Uterus (tissue), 2 donors: ENCODE data around the gene ZNF747.

Source experiments
- POLR2A ChIP-seq, 2 donors: fragments of 450-650 bp; IDR thresholded peaks; one replicate each; pipeline ENCODE4 v1.6.1; 2016; ENCODE audit warnings: antibody characterized with exemption in 2 of 2, mild to moderate bottlenecking in 1 of 2, moderate library complexity in 1 of 2
- TF ChIP-seq, protein P1 (sequence below), 4 experiments: fragments of 200-600 bp in 2 of 4; fragments of 450-650 bp in 2 of 4; sonication (generic) in 2 of 4; IDR thresholded peaks; one replicate each; pipeline ENCODE4 v1.5.1; 2016 to 2019; ENCODE audit warnings: antibody characterized with exemption in 4 of 4, mild to moderate bottlenecking in 2 of 4, moderate library complexity in 1 of 4

DNA sequence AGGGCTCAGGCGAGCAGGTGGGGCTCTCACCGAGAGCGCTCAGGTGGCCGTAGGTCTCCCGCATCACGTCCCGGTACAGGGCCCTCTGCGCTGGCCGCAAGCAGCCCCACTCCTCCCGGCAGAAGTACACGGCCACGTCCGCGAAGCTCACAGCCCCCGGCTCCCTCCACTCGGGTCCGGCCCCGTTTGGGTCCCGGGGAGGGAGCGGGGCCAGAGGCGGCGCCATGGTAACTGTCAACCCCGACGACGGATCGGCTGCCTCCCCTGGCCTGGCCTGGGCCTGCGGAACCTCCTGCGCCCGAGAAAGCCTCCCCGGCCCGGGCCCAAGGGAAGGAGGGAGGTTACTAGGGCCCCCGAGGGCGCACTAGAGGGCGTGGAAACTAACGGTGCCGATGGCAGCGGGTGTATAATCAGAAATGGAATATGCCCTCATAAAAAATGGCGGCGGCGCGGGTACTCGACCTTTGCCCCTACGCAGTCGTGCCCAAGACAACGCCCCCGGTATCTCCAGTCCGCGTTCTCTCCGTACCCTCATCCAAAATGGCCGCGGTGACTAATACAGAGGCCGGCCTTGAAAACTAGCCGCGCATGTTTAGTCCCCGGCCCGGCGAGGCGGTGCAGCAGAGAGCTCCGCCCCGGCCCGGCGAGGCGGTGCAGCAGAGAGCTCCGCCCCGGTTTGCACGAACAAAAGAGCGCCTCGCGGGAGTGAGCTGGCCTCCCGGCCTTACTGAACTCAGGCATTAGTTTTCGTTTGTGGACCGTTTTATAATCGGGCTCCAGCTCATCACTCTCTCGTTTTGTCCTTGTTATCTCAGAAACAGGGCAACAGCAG, 23.5 kb upstream of the ZNF747 start, which contains the start of gene ZNF764:
- peak; percentile 36 to 67 for TF ChIP-seq POLR2A (IDR thresholded peaks at IDR 0.05)
- TF ChIP-seq, protein P1, sequence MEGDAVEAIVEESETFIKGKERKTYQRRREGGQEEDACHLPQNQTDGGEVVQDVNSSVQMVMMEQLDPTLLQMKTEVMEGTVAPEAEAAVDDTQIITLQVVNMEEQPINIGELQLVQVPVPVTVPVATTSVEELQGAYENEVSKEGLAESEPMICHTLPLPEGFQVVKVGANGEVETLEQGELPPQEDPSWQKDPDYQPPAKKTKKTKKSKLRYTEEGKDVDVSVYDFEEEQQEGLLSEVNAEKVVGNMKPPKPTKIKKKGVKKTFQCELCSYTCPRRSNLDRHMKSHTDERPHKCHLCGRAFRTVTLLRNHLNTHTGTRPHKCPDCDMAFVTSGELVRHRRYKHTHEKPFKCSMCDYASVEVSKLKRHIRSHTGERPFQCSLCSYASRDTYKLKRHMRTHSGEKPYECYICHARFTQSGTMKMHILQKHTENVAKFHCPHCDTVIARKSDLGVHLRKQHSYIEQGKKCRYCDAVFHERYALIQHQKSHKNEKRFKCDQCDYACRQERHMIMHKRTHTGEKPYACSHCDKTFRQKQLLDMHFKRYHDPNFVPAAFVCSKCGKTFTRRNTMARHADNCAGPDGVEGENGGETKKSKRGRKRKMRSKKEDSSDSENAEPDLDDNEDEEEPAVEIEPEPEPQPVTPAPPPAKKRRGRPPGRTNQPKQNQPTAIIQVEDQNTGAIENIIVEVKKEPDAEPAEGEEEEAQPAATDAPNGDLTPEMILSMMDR (IDR thresholded peaks at IDR 0.05): peak in 2 of 4 experiments; percentile 12 to 26
